Heart left ventricle (tissue), 16 donors: ENCODE results near the gene MYMK. TPM values are rescaled to one million over a fixed set of nuclear protein-coding genes. Genes with fewer than 3 reads are reported as not detected.
"Not testable (repeated sequence)": the region's sequence is repeated elsewhere in the genome, so short reads cannot be mapped to it uniquely, and the experiment has no call there.

Experiments used
- ATAC-seq, 4 donors: fragments of 200-7000 bp; cut with Tn5 transposase; one replicate each; pipeline ENCODE4 v1.9.1; 2020 to 2022; ENCODE audit warnings: moderate library complexity in 4 of 4, mild to moderate bottlenecking in 3 of 4, moderate number of reproducible peaks in 1 of 4
- DNase-seq, 5 donors: peaks; one replicate each; pipeline ENCODE4 v3.0.0-alpha.2; 2020
- H3K27ac ChIP-seq, 12 donors: fragments of 200-600 bp; sonication (generic) in 4 of 12; one replicate each; pipeline versions ENCODE4 v1.5.0 to v1.8.0; 2016 to 2022; ENCODE audit warnings: mild to moderate bottlenecking in 2 of 12
- H3K27me3 ChIP-seq, 9 donors: fragments of 200-600 bp; sonication (generic) in 2 of 9; one replicate each; pipeline versions ENCODE4 v1.5.1 to v1.8.0; 2016 to 2022; ENCODE audit warnings: mild to moderate bottlenecking in 3 of 9
- H3K36me3 ChIP-seq, 9 donors: fragments of 200-600 bp; sonication (generic) in 2 of 9; one replicate each; pipeline versions ENCODE4 v1.5.0 to v1.8.0; 2018 to 2022; ENCODE audit warnings: mild to moderate bottlenecking in 2 of 9
- H3K4me1 ChIP-seq, 12 donors: fragments of 200-600 bp; sonication (generic) in 4 of 12; one replicate each; pipeline versions ENCODE4 v1.5.0 to v1.8.0; 2016 to 2022; ENCODE audit warnings: mild to moderate bottlenecking in 3 of 12
- H3K4me3 ChIP-seq, 12 donors: fragments of 200-600 bp; sonication (generic) in 4 of 12; one replicate each; pipeline versions ENCODE4 v1.5.0 to v1.8.0; 2017 to 2022; ENCODE audit warnings: mild to moderate bottlenecking in 9 of 12, moderate library complexity in 4 of 12
- H3K9me3 ChIP-seq, 12 donors: fragments of 200-600 bp; sonication (generic) in 4 of 12; one replicate each; pipeline versions ENCODE4 v1.5.0 to v1.8.0; 2016 to 2022; ENCODE audit warnings: mild to moderate bottlenecking in 1 of 12
- POLR2A ChIP-seq, 2 donors: fragments of 450-650 bp; IDR thresholded peaks; one replicate each; pipeline ENCODE4 v1.6.1; 2017; ENCODE audit warnings: antibody characterized with exemption in 2 of 2, mild to moderate bottlenecking in 2 of 2, moderate library complexity in 2 of 2
- WGBS, 4 donors: extraction: QIAGEN DNeasy Blood & Tissue Kit in 2 of 4; methylation state at CpG; one replicate each; pipeline versions ENCODE4 v1.1.5 to v1.1.7; 2013 to 2018; 5-methylcytosine and 5-hydroxymethylcytosine counted together
- intact Hi-C, 10 donors: fragments of 100-400 bp; cut with DNase I; formaldehyde crosslinking; loops; one replicate each; pipeline versions ENCODE4 v1.11.1 to v1.14.2; 2022
- polyA plus RNA-seq, 2 donors: library from polyadenylated mRNA; stranded (reverse); fragments of 200-250 nt; gene quantifications; one replicate each; pipeline ENCODE4 v1.2.3, GENCODE V29; 2013
- total RNA-seq, 9 donors: library from RNA; depleted of rRNA in 2 of 9; stranded (reverse); fragments of >200 nt in 2 of 9; fragmentation: NEBNext Ultra II Directional in 3 of 9; extraction: Animal tissue kit (Norgen Biotek cat#: 25700) in 3 of 9; gene quantifications; one replicate each; pipeline versions ENCODE4 v1.1.0 to v1.2.4, GENCODE V29; 2016 to 2023
- TF ChIP-seq, protein P1 (sequence below), 12 donors: fragments of 200-600 bp; sonication (generic) in 4 of 12; IDR thresholded peaks; one replicate each; pipeline versions ENCODE4 v1.5.0 to v1.8.0; 2018 to 2022; ENCODE audit warnings: antibody characterized with exemption in 12 of 12, mild to moderate bottlenecking in 5 of 12
- donor health status: ischemic (EF 13 %, LVEDD 7.1; RV severe dilation, severe dysfunction).
- donor health status: healthy with polysubstance abuse.
- donor health status: DM: no; HTN: yes; CAD: no.
- donor health status: DM: no; HTN: no; CAD: no.
- donor health status: ischemic (EF 25% LVEDD 6.9; RV normal size, moderate dysfunction).
- donor health status: ischemic (EF 25% LVEDD 5.7; RV mildly dilated, moderate dysfunction).
- donor health status: healthy.
- donor health status: DM: yes; HTN: yes; CAD: no.
- donor health status: ischemic (EF 35%, LVEDD 5.7; RV mildly dilated, moderate dysfunction).
- donor health status: nonischemic (EF 11% LVEDD 7.7; RV severe dilation, severe dysfunction).
- donor health status: DM: yes; HTN: yes; CAD: no.
- donor health status: PGD.
- donor health status: ischemic (EF 29% LVEDD 5.4; RV normal size, mild dysfunction).
- donor health status: nonischemic (EF 23%, LVEDD 6.1; RV moderate dilation, normal function).

The MYMK gene
- total and polyA plus RNA-seq, 11 donors, result not detected

DNA sequence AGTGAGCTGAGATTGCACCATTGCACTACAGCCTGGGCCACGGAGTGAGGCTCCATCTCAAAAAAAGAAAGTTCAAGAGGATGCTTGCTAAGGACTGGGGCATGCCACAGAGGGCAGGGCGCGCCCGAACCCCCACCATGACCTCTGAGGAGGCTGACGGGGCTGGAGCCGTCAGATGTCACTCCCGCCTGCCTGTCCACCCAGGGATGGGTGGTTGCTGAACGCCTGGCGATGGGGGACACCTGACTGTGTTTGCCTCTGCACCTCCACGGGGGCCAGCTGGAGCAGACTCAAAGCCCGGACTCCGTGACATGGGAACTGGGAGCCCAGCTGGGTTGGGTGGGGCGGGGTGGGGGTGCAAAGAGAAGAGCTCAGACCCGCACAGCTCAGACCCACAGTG is 41.6 kb upstream of the MYMK start:
- Histone ChIP-seq H3K36me3 (peaks cover 0 to 24% (median 0%) of the 10 kb centered on the region in 9 donors), H3K27me3 (no peaks in the 10 kb centered on the region), H3K9me3 (no peaks in the 10 kb centered on the region), H3K4me1 (peaks cover 0 to 22% (median 11%) of the 10 kb centered on the region in 12 donors), H3K4me3 (no peak overlapping the region), H3K27ac (peak overlapping the region in 2 of 12 donors; percentile 55 to 73)
- intact Hi-C loops, result no loop called here
- ATAC-seq (no peak), DNase-seq (no peak)
- no peak for TF ChIP-seq POLR2A (IDR thresholded peaks at IDR 0.05)
- TF ChIP-seq, protein P1, sequence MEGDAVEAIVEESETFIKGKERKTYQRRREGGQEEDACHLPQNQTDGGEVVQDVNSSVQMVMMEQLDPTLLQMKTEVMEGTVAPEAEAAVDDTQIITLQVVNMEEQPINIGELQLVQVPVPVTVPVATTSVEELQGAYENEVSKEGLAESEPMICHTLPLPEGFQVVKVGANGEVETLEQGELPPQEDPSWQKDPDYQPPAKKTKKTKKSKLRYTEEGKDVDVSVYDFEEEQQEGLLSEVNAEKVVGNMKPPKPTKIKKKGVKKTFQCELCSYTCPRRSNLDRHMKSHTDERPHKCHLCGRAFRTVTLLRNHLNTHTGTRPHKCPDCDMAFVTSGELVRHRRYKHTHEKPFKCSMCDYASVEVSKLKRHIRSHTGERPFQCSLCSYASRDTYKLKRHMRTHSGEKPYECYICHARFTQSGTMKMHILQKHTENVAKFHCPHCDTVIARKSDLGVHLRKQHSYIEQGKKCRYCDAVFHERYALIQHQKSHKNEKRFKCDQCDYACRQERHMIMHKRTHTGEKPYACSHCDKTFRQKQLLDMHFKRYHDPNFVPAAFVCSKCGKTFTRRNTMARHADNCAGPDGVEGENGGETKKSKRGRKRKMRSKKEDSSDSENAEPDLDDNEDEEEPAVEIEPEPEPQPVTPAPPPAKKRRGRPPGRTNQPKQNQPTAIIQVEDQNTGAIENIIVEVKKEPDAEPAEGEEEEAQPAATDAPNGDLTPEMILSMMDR (IDR thresholded peaks at IDR 0.05), result no peak
- WGBS, 4 donors, result 90 to 96% (median 93%) methylated on average over 7 to 14 of the region's 14 CpGs

DNA sequence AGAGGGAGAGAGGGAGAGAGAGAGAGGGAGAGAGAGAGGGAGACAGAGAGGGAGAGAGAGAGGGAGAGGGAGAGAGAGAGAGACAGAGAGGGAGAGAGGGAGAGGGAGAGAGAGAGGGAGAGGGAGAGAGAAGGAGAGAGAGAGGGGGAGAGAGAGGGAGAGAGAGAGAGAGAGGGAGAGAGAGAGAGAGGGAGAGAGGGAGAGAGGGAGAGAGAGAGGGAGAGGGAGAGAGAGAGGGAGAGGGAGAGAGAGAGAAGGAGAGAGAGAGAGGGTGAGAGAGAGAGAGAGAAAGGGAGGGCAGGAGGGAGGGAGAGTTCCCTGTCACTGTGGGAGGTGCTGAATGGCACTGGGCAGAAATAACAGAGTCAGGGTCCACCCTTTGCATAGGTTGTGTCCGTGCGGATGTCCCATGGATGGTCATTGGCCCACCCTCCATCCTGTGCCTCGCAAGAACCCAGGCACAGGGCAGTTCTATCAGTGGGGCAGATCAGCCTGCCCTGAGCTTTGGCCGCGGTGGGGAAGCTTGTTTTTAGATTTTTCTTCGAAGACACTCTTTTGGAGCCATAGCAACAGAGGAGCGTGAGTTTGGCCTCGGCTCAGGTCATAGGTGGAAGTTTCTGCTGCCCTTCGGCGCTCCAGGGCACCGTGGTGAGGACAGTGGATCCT is 39.8 kb upstream of the MYMK start:
- H3K27ac ChIP-seq, result peak overlapping the region in 10 of 12 donors; percentile 5 to 73 (median 56)
- no peak overlapping the region for H3K4me3 ChIP-seq
- no peak for DNase-seq
- peaks cover 3 to 39% (median 26%) of the 10 kb centered on the region in 12 donors for H3K4me1 ChIP-seq
- H3K9me3 ChIP-seq, result no peaks in the 10 kb centered on the region
- H3K36me3 ChIP-seq, result peaks cover 0 to 11% (median 0%) of the 10 kb centered on the region in 9 donors
- TF ChIP-seq, protein P1 (IDR thresholded peaks at IDR 0.05), result peak in 1 of 12 donors; percentile 19
- no peak for TF ChIP-seq POLR2A (IDR thresholded peaks at IDR 0.05)
- intact Hi-C loops, result no loop called here
- no peak for ATAC-seq
- 82 to 88% (median 85%) methylated on average over 11 of the region's 11 CpGs for WGBS, 4 donors
- H3K27me3 ChIP-seq, result no peaks in the 10 kb centered on the region

DNA sequence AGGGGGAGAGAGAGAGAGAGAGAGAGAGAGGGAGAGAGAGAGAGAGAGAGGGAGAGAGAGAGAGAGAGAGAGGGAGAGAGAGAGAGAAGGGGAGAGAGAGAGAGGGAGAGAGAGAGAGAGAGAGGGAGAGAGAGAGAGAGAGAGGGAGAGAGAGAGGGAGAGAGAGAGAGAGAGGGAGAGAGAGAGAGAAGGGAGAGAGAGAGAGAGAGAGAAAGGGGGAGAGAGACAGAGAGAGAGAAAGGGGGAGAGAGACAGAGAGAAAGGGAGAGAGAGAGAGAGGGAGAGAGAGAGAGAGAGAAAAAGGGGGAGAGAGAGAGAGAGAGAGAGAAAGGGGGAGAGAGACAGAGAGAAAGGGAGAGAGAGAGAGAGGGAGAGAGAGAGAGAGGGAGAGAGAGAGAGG is 39.1 kb upstream of the MYMK start:
- H3K27me3 ChIP-seq, intact Hi-C loops, H3K27ac ChIP-seq, H3K9me3 ChIP-seq, DNase-seq, ATAC-seq, H3K36me3 ChIP-seq, H3K4me3 ChIP-seq: not testable (repeated sequence)
- peaks cover 3 to 47% (median 33%) of the 10 kb centered on the region in 12 donors for H3K4me1 ChIP-seq
- TF ChIP-seq, protein P1 (IDR thresholded peaks at IDR 0.05), result peak in 1 of 12 donors; percentile 48

DNA sequence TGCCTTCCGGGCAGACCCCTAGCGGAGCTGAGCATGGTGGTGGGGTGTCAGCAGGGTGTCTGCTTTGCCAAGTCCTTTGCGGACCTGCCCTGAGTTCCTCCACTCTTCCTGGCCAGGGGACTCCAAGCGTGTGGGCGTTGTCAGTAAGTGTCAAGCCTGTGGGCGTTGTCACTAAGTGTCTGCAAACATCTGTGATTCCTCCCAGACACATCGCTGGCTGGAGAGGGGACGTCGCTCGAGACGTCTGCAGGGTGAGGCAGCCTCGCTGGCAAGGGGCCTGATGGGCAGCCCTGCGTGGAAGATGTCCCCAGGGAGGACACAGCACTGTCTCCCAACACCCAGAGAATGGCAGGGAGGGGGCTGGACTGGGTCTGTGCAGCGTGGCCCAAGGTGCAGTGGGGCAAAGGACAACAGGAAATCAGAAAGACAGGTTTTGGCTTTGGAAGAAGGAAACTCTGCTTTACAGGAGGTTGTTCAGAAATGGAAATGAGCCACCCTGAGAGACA is 38.6 kb upstream of the MYMK start:
- peak in 3 of 4 donors; percentile 27 to 50 (median 46) for ATAC-seq

More for the DNA sequence above, 38.6 kb upstream of the MYMK start:
- intact Hi-C loops, result no loop called here
- 5 to 13% (median 7%) methylated on average over 8 to 14 of the region's 14 CpGs for WGBS, 4 donors
- Histone ChIP-seq H3K4me3 (no peak overlapping the region), H3K27ac (peak overlapping the region in 5 of 12 donors; percentile 22 to 44 (median 38)), H3K9me3 (no peaks in the 10 kb centered on the region), H3K27me3 (no peaks in the 10 kb centered on the region), H3K36me3 (no peaks in the 10 kb centered on the region), H3K4me1 (peaks cover 3 to 52% (median 38%) of the 10 kb centered on the region in 12 donors)
- no peak for TF ChIP-seq POLR2A (IDR thresholded peaks at IDR 0.05)
- TF ChIP-seq, protein P1 (IDR thresholded peaks at IDR 0.05), result no peak
- DNase-seq, result peak in 4 of 5 donors; percentile 42 to 84 (median 57)
